SK-N-SH treated with all-trans-retinoic acid at 6 μM for 48 hours (cell line): ENCODE measurements around the gene PAK5.

Source experiments
- ATAC-seq: fragments of 200-7000 bp; cut with Tn5 transposase; 3 replicates; pipeline ENCODE4 v1.9.1; 2020; ENCODE audit warnings: mild to moderate bottlenecking, moderate library complexity
- ARNTL ChIP-seq: fragments of 450-650 bp; formaldehyde crosslinking; IDR thresholded peaks from 2 replicates; pipeline ENCODE4 v1.5.0; 2020; ENCODE audit warnings: low read depth, mild to moderate bottlenecking, moderate library complexity, borderline replicate concordance
- BACH2 ChIP-seq: fragments of 250-450 bp; sonication (Bioruptor Pico); IDR thresholded peaks from 2 replicates; pipeline ENCODE4 v1.9.0; 2021; ENCODE audit warnings: mild to moderate bottlenecking, borderline replicate concordance
- CREB5 ChIP-seq: fragments of 250-450 bp; sonication (Bioruptor Pico); IDR thresholded peaks from 2 replicates; pipeline ENCODE4 v1.5.1; 2020; ENCODE audit warnings: low read depth, mild to moderate bottlenecking, moderate library complexity
- ESRRG ChIP-seq: fragments of 250-450 bp; sonication (Bioruptor Pico); IDR thresholded peaks from 2 replicates; pipeline ENCODE4 v1.6.1; 2021; ENCODE audit warnings: mild to moderate bottlenecking
- GLIS3 ChIP-seq: fragments of 250-450 bp; sonication (Bioruptor Pico); IDR thresholded peaks from 2 replicates; pipeline ENCODE4 v1.5.0; 2020; ENCODE audit warnings: mild to moderate bottlenecking, moderate library complexity
- ISL1 ChIP-seq: fragments of 250-450 bp; sonication (Bioruptor Pico); IDR thresholded peaks from 2 replicates; pipeline ENCODE4 v2.1.2; 2022; ENCODE audit warnings: mild to moderate bottlenecking, moderate library complexity
- OSR1 ChIP-seq: fragments of 250-450 bp; sonication (Bioruptor Pico); IDR thresholded peaks from 2 replicates; pipeline ENCODE4 v1.8.0; 2022; ENCODE audit warnings: moderate library complexity, mild to moderate bottlenecking, inconsistent platforms
- POU6F1 ChIP-seq: fragments of 250-450 bp; sonication (Bioruptor Pico); IDR thresholded peaks from 2 replicates; pipeline ENCODE4 v1.8.0; 2021; ENCODE audit warnings: low read depth, mild to moderate bottlenecking, moderate library complexity, borderline replicate concordance
- PPARA ChIP-seq: fragments of 250-450 bp; sonication (Bioruptor Pico); IDR thresholded peaks from 2 replicates; pipeline ENCODE4 v1.5.0; 2020; ENCODE audit warnings: mild to moderate bottlenecking, borderline replicate concordance
- RARB ChIP-seq: fragments of 250-450 bp; sonication (Bioruptor Pico); IDR thresholded peaks from 2 replicates; pipeline ENCODE4 v1.8.0; 2021; ENCODE audit warnings: mild to moderate bottlenecking, moderate library complexity
- SNAI2 ChIP-seq: fragments of 250-450 bp; sonication (Bioruptor Pico); IDR thresholded peaks from 2 replicates; pipeline ENCODE4 v1.5.0; 2020; ENCODE audit warnings: mild to moderate bottlenecking, moderate library complexity
- TOX ChIP-seq: fragments of 250-450 bp; sonication (Bioruptor Pico); IDR thresholded peaks from 2 replicates; pipeline ENCODE4 v1.8.0; 2021; ENCODE audit warnings: mild to moderate bottlenecking, moderate library complexity, borderline replicate concordance
- ZC3H10 ChIP-seq: fragments of 250-450 bp; sonication (Bioruptor Pico); IDR thresholded peaks from 2 replicates; pipeline ENCODE4 v1.5.1; 2021; ENCODE audit warnings: mild to moderate bottlenecking, moderate library complexity
- ZFP3 ChIP-seq: fragments of 250-450 bp; sonication (Bioruptor Pico); IDR thresholded peaks from 2 replicates; pipeline ENCODE4 v1.5.0; 2020; ENCODE audit warnings: mild to moderate bottlenecking, moderate library complexity
- ZFP30 ChIP-seq: fragments of 450-650 bp; formaldehyde crosslinking; IDR thresholded peaks from 2 replicates; pipeline ENCODE4 v1.5.0; 2022; ENCODE audit warnings: mild to moderate bottlenecking, moderate library complexity
- ZNF565 ChIP-seq: fragments of 450-650 bp; formaldehyde crosslinking; conservative IDR thresholded peaks from 2 replicates; pipeline ENCODE4 v1.5.0; 2020; ENCODE audit warnings: low read depth, mild to moderate bottlenecking, moderate library complexity
- ZNF70 ChIP-seq: fragments of 450-650 bp; formaldehyde crosslinking; IDR thresholded peaks from 2 replicates; pipeline ENCODE4 v1.5.0; 2020; ENCODE audit warnings: mild to moderate bottlenecking, moderate library complexity
- ZNF8 ChIP-seq: fragments of 450-650 bp; formaldehyde crosslinking; IDR thresholded peaks from 2 replicates; pipeline ENCODE4 v1.5.0; 2020; ENCODE audit warnings: mild to moderate bottlenecking, moderate library complexity
- TF ChIP-seq, protein P1 (sequence below): fragments of 250-450 bp; sonication (Bioruptor Pico); IDR thresholded peaks from 2 replicates; pipeline ENCODE4 v1.5.1; 2021; ENCODE audit warnings: mild to moderate bottlenecking, moderate library complexity
- TF ChIP-seq, protein P2 (sequence below): fragments of 250-450 bp; sonication (Bioruptor Pico); IDR thresholded peaks from 2 replicates; pipeline ENCODE4 v1.8.0; 2020; ENCODE audit warnings: mild to moderate bottlenecking, moderate library complexity, borderline replicate concordance

PAK5 gene

DNA sequence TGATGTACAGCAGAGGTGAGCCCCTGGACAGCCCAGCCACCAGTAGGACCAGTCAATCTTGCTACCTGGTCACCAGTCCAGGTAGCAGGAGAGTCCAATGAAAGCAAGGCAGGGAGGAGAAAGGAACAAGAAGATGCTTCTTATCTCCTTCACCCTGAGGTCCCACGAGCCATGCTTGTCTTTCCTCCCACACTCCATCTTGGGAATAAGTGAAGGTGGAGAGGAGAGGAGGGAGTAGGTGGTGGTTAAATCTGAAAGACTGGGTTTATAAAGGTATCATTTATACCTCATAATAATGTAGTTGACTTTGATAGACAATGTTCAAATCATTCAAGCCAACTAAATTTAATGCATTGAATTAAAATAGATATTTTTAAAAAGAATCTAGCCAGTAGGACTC is 288.6 kb downstream of the PAK5 start:
- no peak for ATAC-seq
- no peak for TF ChIP-seq ZFP3 (CRISPR knock-in tag)

GRCh38 chr20:9543214-9543613 is 295.7 kb downstream of the PAK5 start:
- TF ChIP-seq GLIS3 = no peak
- no peak for ATAC-seq

GRCh38 chr20:9535449-9535848 is 303.4 kb downstream of the PAK5 start:
- ATAC-seq = no peak
- TF ChIP-seq, protein P1, sequence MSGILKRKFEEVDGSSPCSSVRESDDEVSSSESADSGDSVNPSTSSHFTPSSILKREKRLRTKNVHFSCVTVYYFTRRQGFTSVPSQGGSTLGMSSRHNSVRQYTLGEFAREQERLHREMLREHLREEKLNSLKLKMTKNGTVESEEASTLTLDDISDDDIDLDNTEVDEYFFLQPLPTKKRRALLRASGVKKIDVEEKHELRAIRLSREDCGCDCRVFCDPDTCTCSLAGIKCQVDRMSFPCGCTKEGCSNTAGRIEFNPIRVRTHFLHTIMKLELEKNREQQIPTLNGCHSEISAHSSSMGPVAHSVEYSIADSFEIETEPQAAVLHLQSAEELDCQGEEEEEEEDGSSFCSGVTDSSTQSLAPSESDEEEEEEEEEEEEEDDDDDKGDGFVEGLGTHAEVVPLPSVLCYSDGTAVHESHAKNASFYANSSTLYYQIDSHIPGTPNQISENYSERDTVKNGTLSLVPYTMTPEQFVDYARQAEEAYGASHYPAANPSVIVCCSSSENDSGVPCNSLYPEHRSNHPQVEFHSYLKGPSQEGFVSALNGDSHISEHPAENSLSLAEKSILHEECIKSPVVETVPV (CRISPR knock-in tag) = no peak
- no peak for TF ChIP-seq POU6F1 (CRISPR knock-in tag)
- TF ChIP-seq RARB = no peak
- no peak for TF ChIP-seq ISL1 (CRISPR knock-in tag)
- TF ChIP-seq PPARA (CRISPR knock-in tag) = no peak
- TF ChIP-seq GLIS3 = no peak
- TF ChIP-seq ZNF8 (CRISPR knock-in tag) = no peak
- TF ChIP-seq ZFP30 (CRISPR knock-in tag) = no peak
- TF ChIP-seq ZNF565 (CRISPR knock-in tag) = no peak
- TF ChIP-seq, protein P2, sequence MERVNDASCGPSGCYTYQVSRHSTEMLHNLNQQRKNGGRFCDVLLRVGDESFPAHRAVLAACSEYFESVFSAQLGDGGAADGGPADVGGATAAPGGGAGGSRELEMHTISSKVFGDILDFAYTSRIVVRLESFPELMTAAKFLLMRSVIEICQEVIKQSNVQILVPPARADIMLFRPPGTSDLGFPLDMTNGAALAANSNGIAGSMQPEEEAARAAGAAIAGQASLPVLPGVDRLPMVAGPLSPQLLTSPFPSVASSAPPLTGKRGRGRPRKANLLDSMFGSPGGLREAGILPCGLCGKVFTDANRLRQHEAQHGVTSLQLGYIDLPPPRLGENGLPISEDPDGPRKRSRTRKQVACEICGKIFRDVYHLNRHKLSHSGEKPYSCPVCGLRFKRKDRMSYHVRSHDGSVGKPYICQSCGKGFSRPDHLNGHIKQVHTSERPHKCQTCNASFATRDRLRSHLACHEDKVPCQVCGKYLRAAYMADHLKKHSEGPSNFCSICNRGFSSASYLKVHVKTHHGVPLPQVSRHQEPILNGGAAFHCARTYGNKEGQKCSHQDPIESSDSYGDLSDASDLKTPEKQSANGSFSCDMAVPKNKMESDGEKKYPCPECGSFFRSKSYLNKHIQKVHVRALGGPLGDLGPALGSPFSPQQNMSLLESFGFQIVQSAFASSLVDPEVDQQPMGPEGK (CRISPR knock-in tag) = no peak
- no peak for TF ChIP-seq TOX (CRISPR knock-in tag)
- no peak for TF ChIP-seq CREB5 (CRISPR knock-in tag)
- no peak for TF ChIP-seq ESRRG
- TF ChIP-seq ZNF70 (CRISPR knock-in tag) = no peak

- no peak for ATAC-seq
- TF ChIP-seq ZC3H10 (no peak), ARNTL (CRISPR knock-in tag) (no peak), ZFP30 (CRISPR knock-in tag) (no peak), RARB (no peak), ZNF70 (CRISPR knock-in tag) (no peak), ZNF8 (CRISPR knock-in tag) (no peak), POU6F1 (CRISPR knock-in tag) (no peak), OSR1 (CRISPR knock-in tag) (no peak), CREB5 (CRISPR knock-in tag) (no peak), SNAI2 (no peak), BACH2 (CRISPR knock-in tag) (no peak), ZNF565 (CRISPR knock-in tag) (no peak), ISL1 (CRISPR knock-in tag) (no peak), ESRRG (no peak)
- TF ChIP-seq, protein P1 (CRISPR knock-in tag) = no peak
- TF ChIP-seq, all 23 proteins: peak for 0
Measured at GRCh38 chr20:9534025-9534424, 304.9 kb downstream of the PAK5 start.
